Fibroblast of lung (primary cell): Measurements from ENCODE around the gene SGK1.

ENCODE experiments used
- EZH2 ChIP-seq: IDR thresholded peaks from 2 replicates; pipeline ENCODE4 v1.5.1; 2012; ENCODE audit warnings: low read length, control low read depth, mild to moderate bottlenecking; ENCODE audit errors: missing control alignments
- TF ChIP-seq, protein P1 (sequence below), 2 donors: IDR thresholded peaks in 1 of 2; conservative IDR thresholded peaks in 1 of 2; 1 replicate in 1 of 2; 2 replicates in 1 of 2; pipeline ENCODE4 v1.5.1; 2011 to 2012; ENCODE audit warnings: low read length in 2 of 2, control low read depth in 1 of 2, inconsistent platforms in 1 of 2, low read depth in 1 of 2, mild to moderate bottlenecking in 1 of 2

DNA sequence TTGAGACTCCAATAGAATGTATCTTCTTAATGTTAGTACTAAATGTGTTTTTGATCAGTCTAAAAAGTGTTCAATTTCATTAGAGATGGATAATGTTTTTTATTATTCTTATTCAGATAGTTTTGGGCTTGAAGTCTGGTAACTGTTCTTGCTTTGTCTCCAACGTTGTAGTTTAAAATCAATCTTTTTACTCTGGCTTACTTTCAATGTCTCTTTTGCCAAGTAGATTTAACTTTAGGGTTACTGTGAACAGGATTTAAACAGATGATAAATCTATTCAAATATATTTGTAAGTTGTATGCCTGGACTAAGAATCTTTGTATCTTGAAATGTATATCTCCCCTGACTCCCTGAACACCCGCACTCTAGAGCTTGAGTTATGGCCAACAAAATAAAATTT is 51.1 kb downstream of the SGK1 start:
- TF ChIP-seq, protein P1, sequence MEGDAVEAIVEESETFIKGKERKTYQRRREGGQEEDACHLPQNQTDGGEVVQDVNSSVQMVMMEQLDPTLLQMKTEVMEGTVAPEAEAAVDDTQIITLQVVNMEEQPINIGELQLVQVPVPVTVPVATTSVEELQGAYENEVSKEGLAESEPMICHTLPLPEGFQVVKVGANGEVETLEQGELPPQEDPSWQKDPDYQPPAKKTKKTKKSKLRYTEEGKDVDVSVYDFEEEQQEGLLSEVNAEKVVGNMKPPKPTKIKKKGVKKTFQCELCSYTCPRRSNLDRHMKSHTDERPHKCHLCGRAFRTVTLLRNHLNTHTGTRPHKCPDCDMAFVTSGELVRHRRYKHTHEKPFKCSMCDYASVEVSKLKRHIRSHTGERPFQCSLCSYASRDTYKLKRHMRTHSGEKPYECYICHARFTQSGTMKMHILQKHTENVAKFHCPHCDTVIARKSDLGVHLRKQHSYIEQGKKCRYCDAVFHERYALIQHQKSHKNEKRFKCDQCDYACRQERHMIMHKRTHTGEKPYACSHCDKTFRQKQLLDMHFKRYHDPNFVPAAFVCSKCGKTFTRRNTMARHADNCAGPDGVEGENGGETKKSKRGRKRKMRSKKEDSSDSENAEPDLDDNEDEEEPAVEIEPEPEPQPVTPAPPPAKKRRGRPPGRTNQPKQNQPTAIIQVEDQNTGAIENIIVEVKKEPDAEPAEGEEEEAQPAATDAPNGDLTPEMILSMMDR (conservative IDR thresholded peaks at IDR 0.05 in 1 of 2, IDR thresholded peaks at IDR 0.05 in 1 of 2; ENCODE audit: low read depth in 1 of 2, low read length in 2 of 2): no peak
- TF ChIP-seq EZH2: no peak
